Upper lobe of left lung (tissue), 6 donors: ENCODE results near the gene CCDC78. TPM values are rescaled to one million over a fixed set of nuclear protein-coding genes. Genes with fewer than 3 reads are reported as not detected.

Experiments used
- ATAC-seq, 2 donors: fragments of 200-7000 bp; cut with Tn5 transposase; one replicate each; pipeline ENCODE4 v1.9.1; 2022; ENCODE audit warnings: mild to moderate bottlenecking in 2 of 2, moderate library complexity in 2 of 2; ENCODE audit not compliant: low FRiP score in 2 of 2
- DNase-seq, 2 donors: peaks; one replicate each; pipeline ENCODE4 v3.0.0-alpha.2; 2019 to 2020
- H3K27ac ChIP-seq, 4 donors: fragments of 200-600 bp; sonication (generic); one replicate each; pipeline ENCODE4 v1.5.1; 2016 to 2019
- H3K27me3 ChIP-seq, 4 donors: fragments of 200-600 bp; sonication (generic); one replicate each; pipeline ENCODE4 v1.5.1; 2017 to 2019
- H3K36me3 ChIP-seq, 4 donors: fragments of 200-600 bp; sonication (generic); one replicate each; pipeline ENCODE4 v1.5.1; 2016 to 2019
- H3K4me1 ChIP-seq, 4 donors: fragments of 200-600 bp; sonication (generic); one replicate each; pipeline ENCODE4 v1.5.1; 2018 to 2019
- H3K4me3 ChIP-seq, 4 donors: fragments of 200-600 bp; sonication (generic); one replicate each; pipeline ENCODE4 v1.5.1; 2017 to 2019; ENCODE audit warnings: mild to moderate bottlenecking in 2 of 4, moderate library complexity in 1 of 4
- H3K9me3 ChIP-seq, 4 donors: fragments of 200-600 bp; sonication (generic); one replicate each; pipeline ENCODE4 v1.5.1; 2018 to 2019
- EP300 ChIP-seq, 4 donors: sonication (generic); formaldehyde crosslinking; IDR thresholded peaks; one replicate each; pipeline ENCODE4 v1.5.1; 2017; ENCODE audit warnings: antibody characterized with exemption in 4 of 4, control low read depth in 2 of 4
- POLR2A ChIP-seq, 4 donors: fragments of 450-650 bp; IDR thresholded peaks; one replicate each; pipeline ENCODE4 v1.5.1; 2016 to 2017; ENCODE audit warnings: antibody characterized with exemption in 4 of 4, mild to moderate bottlenecking in 2 of 4
- POLR2AphosphoS5 ChIP-seq, 2 donors: sonication (generic); formaldehyde crosslinking; IDR thresholded peaks; one replicate each; pipeline ENCODE4 v1.5.1; 2017; ENCODE audit warnings: antibody characterized with exemption in 2 of 2
- WGBS, 2 donors: methylation state at CpG; one replicate each; pipeline ENCODE4 v1.1.5; 2017 to 2018; 5-methylcytosine and 5-hydroxymethylcytosine counted together
- total RNA-seq, 6 donors: library from RNA; depleted of rRNA in 4 of 6; stranded (reverse); fragments of >200 nt in 4 of 6; gene quantifications; one replicate each; pipeline versions ENCODE4 v1.1.0 to v1.2.1, GENCODE V29; 2016 to 2021
- TF ChIP-seq, protein P1 (sequence below), 6 experiments: fragments of 450-650 bp in 4 of 6; fragments of 200-600 bp in 2 of 6; sonication (generic) in 2 of 6; IDR thresholded peaks; one replicate each; pipeline ENCODE4 v1.5.1; 2016 to 2019; ENCODE audit warnings: antibody characterized with exemption in 6 of 6
- donor health status: DM: no; HTN: no; CAD: no; lungs with moderate emphysema.
- donor health status: DM: no; HTN: yes; CAD: no; lungs with severe emphysema.

Gene CCDC78
- total RNA-seq, 6 donors from 2014 or later = 3.5 to 69.1 (median 23.3) TPM

DNA sequence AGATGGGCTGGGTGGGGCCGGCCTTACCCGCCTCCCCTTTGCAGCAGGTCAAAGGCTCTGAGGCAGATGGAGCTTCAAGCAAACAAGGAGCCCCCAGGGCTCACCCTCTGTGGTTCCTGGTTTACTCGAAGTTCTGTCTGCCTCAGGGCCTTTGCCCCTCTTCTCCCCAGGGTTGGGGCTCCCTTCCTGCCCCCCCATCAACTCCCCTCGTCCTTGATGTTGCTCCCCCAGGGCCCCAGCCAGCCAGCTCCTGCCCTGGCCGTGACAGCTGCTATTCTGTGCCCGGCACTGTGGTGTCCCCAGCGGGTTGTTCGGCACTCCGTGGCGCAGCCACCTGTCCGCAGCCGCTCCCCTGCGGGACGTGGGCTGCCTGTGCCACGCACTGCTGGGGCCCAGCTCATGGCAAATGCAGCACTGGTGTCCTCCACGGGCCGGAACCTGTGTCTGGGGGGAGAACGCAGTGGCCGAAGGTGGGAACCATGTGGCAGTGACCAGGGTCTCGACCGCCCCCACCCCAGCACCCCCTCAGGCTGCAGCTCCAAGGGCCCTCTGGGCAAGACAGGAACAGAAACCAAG lies 15.7 kb downstream of the CCDC78 start:
- DNase-seq = peak in 1 of 2 donors; percentile 77
- no peak overlapping the region for H3K4me3 ChIP-seq
- no peak for ATAC-seq

GRCh38 chr16:709566-710499 lies 16.4 kb downstream of the CCDC78 start:
- DNase-seq = peak in 1 of 2 donors; percentile 64
- TF ChIP-seq EP300 (IDR thresholded peaks at IDR 0.05) (no peak), POLR2AphosphoS5 (IDR thresholded peaks at IDR 0.05) (no peak), POLR2A (IDR thresholded peaks at IDR 0.05) (no peak)
- TF ChIP-seq, protein P1, sequence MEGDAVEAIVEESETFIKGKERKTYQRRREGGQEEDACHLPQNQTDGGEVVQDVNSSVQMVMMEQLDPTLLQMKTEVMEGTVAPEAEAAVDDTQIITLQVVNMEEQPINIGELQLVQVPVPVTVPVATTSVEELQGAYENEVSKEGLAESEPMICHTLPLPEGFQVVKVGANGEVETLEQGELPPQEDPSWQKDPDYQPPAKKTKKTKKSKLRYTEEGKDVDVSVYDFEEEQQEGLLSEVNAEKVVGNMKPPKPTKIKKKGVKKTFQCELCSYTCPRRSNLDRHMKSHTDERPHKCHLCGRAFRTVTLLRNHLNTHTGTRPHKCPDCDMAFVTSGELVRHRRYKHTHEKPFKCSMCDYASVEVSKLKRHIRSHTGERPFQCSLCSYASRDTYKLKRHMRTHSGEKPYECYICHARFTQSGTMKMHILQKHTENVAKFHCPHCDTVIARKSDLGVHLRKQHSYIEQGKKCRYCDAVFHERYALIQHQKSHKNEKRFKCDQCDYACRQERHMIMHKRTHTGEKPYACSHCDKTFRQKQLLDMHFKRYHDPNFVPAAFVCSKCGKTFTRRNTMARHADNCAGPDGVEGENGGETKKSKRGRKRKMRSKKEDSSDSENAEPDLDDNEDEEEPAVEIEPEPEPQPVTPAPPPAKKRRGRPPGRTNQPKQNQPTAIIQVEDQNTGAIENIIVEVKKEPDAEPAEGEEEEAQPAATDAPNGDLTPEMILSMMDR (IDR thresholded peaks at IDR 0.05) = no peak
- H3K36me3 ChIP-seq = no peaks in the 10 kb centered on the region
- H3K9me3 ChIP-seq = no peaks in the 10 kb centered on the region
- H3K4me3 ChIP-seq = no peak overlapping the region
- WGBS, 2 donors = 13 to 39% methylated on average over 10 to 30 of the region's 30 CpGs
- no peak overlapping the region for H3K27ac ChIP-seq
- H3K4me1 ChIP-seq = peaks cover 13 to 32% (median 18%) of the 10 kb centered on the region in 4 donors
- no peak for ATAC-seq
- peaks cover 5 to 56% (median 30%) of the 10 kb centered on the region in 4 donors for H3K27me3 ChIP-seq

More for the DNA sequence above, 15.7 kb downstream of the CCDC78 start:
- Histone ChIP-seq H3K4me1 (peaks cover 13 to 30% (median 17%) of the 10 kb centered on the region in 4 donors), H3K27me3 (peaks cover 5 to 48% (median 24%) of the 10 kb centered on the region in 4 donors), H3K9me3 (no peaks in the 10 kb centered on the region), H3K27ac (no peak overlapping the region), H3K36me3 (no peaks in the 10 kb centered on the region)
- 79% methylated on average over 20 of the region's 21 CpGs; no CpG with 5 or more reads in 1 of the 2 donors for WGBS, 2 donors
- TF ChIP-seq, protein P1 (IDR thresholded peaks at IDR 0.05) = no peak
- no peak for TF ChIP-seq POLR2A (IDR thresholded peaks at IDR 0.05)

DNA sequence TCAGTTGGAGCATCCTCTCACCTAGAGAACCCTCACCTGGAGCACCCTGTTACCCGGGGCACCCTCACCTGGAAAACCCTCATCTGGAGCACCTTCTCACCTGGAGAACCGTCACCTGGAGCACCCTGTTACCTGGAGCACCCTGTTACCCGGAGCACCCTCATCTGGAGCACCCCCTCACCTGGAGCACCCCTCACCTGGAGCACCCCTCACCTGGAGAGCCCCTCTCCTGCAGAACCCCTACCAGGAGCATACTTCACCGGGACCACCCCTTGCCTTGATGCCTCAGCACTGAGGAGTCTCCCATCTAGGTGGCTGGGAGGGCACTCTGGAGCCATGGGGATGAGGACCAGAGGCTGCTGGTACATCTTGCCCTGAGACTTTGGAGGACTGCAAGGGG lies 17.3 kb downstream of the CCDC78 start:
- 43 to 48% methylated on average over 2 to 3 of the region's 4 CpGs for WGBS, 2 donors
- Histone ChIP-seq H3K27ac (no peak overlapping the region), H3K27me3 (peaks cover 5 to 61% (median 38%) of the 10 kb centered on the region in 4 donors), H3K9me3 (no peaks in the 10 kb centered on the region), H3K4me1 (peaks cover 7 to 27% (median 11%) of the 10 kb centered on the region in 4 donors), H3K4me3 (no peak overlapping the region), H3K36me3 (no peaks in the 10 kb centered on the region)
- no peak for TF ChIP-seq EP300 (IDR thresholded peaks at IDR 0.05)
- TF ChIP-seq, protein P1 (IDR thresholded peaks at IDR 0.05) = no peak
- TF ChIP-seq POLR2AphosphoS5 (IDR thresholded peaks at IDR 0.05) = no peak
- TF ChIP-seq POLR2A (IDR thresholded peaks at IDR 0.05) = no peak
- ATAC-seq (no peak), DNase-seq (peak in 1 of 2 donors; percentile 2)

- 44 to 54% methylated on average over 3 of the region's 3 CpGs for WGBS, 2 donors
- DNase-seq = no peak
- peaks cover 5 to 70% (median 38%) of the 10 kb centered on the region in 4 donors for H3K27me3 ChIP-seq
- H3K27ac ChIP-seq = no peak overlapping the region
- TF ChIP-seq POLR2A (IDR thresholded peaks at IDR 0.05) = no peak
- TF ChIP-seq, protein P1 (IDR thresholded peaks at IDR 0.05) = no peak
- TF ChIP-seq EP300 (IDR thresholded peaks at IDR 0.05) = no peak
- no peak for TF ChIP-seq POLR2AphosphoS5 (IDR thresholded peaks at IDR 0.05)
- H3K36me3 ChIP-seq = no peaks in the 10 kb centered on the region
- peaks cover 7 to 27% (median 11%) of the 10 kb centered on the region in 4 donors for H3K4me1 ChIP-seq
- H3K9me3 ChIP-seq = no peaks in the 10 kb centered on the region
- H3K4me3 ChIP-seq = no peak overlapping the region
- ATAC-seq = no peak
These were observed 18.2 kb downstream of the CCDC78 start for GRCh38 chr16:708019-708418.
